ENCODE results near the gene FAT1.

Gene FAT1

DNA sequence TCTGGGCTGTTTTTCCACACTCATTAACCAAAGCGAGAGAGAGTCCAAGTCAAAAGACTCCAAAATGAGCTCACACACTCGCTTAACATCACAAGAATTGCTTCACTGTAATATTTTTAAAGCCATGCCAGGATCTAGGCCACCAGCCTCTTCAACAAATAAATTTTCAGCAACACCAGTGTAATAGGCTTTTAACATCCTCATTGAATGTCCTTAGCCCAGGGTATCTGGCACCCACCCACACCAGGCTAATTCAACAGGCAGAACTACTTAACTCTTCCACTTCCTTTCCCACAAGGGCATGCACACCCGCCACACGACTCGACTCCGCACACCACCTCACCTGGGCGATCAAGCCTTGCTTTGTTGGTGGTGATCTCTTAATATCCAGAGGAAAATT lies 34.2 kb downstream of the FAT1 start:
- DNase-seq (ENCODE audit: low read depth), result no peak
- no peak overlapping the region for H3K4me3 ChIP-seq (ENCODE audit: low read depth, low read length)
- TF ChIP-seq, protein P1, sequence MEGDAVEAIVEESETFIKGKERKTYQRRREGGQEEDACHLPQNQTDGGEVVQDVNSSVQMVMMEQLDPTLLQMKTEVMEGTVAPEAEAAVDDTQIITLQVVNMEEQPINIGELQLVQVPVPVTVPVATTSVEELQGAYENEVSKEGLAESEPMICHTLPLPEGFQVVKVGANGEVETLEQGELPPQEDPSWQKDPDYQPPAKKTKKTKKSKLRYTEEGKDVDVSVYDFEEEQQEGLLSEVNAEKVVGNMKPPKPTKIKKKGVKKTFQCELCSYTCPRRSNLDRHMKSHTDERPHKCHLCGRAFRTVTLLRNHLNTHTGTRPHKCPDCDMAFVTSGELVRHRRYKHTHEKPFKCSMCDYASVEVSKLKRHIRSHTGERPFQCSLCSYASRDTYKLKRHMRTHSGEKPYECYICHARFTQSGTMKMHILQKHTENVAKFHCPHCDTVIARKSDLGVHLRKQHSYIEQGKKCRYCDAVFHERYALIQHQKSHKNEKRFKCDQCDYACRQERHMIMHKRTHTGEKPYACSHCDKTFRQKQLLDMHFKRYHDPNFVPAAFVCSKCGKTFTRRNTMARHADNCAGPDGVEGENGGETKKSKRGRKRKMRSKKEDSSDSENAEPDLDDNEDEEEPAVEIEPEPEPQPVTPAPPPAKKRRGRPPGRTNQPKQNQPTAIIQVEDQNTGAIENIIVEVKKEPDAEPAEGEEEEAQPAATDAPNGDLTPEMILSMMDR (conservative IDR thresholded peaks at IDR 0.05; ENCODE audit: low read depth, low read length), result no peak

DNA sequence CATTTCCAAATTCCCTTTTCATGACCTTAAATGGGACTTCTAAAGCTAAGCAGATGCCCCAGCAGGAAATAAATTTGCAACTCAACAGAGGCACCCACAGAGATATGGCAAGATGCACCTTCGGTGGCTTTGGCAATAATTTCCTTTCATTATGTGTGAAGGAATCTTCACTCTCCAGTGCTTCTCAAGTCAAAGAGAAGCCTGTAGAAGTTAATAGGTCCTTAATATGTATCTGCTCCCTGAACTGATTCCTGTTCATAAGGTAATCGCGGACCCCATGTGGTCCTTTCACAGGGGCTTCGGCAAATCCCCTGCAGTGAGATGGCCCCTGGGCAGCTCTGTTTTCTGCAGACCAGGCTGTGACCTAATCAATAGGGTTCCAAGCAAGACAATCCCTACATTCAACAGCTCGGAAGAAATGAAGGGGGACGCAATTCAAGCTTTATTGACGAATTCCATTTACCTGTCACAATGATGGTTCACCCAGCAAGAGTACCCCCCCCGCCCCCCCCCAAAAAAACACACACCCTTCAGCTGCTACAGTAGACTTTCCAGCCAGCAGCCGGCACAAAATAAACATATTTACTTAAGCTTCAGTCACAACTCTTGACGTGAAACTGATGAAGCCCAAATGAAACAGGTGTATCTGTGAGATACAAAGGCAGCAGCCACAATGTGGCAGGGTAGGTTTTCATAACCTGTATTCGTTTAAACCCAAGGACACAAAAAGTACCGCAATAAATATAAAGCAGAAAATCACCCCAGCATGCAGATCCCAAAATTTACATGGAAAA lies 35.3 kb downstream of the FAT1 start:
- no peak overlapping the region for H3K4me3 ChIP-seq (ENCODE audit: low read depth, low read length)
- TF ChIP-seq, protein P1 (conservative IDR thresholded peaks at IDR 0.05; ENCODE audit: low read depth, low read length), result no peak

GRCh38 chr4:186687265-186687664 lies 36.4 kb downstream of the FAT1 start:
- H3K4me3 ChIP-seq (ENCODE audit: low read depth, low read length), result no peak overlapping the region
- TF ChIP-seq, protein P1 (conservative IDR thresholded peaks at IDR 0.05; ENCODE audit: low read depth, low read length), result no peak

More for the DNA sequence above, 35.3 kb downstream of the FAT1 start:
- no peak for DNase-seq (ENCODE audit: low read depth)

GRCh38 chr4:186685767-186686183 lies 37.9 kb downstream of the FAT1 start:
- no peak overlapping the region for H3K4me3 ChIP-seq (ENCODE audit: low read depth, low read length)
- peak; percentile 88 for DNase-seq (ENCODE audit: low read depth)
- TF ChIP-seq, protein P1 (conservative IDR thresholded peaks at IDR 0.05; ENCODE audit: low read depth, low read length), result no peak

More at GRCh38 chr4:186687265-186687664, 36.4 kb downstream of the FAT1 start:
- no peak for DNase-seq (ENCODE audit: low read depth)

- no peak overlapping the region for H3K4me3 ChIP-seq (ENCODE audit: low read depth, low read length)
- no peak for DNase-seq (ENCODE audit: low read depth)
- TF ChIP-seq, protein P1 (conservative IDR thresholded peaks at IDR 0.05; ENCODE audit: low read depth, low read length), result no peak
Observed at GRCh38 chr4:186684889-186685309, 38.8 kb downstream of the FAT1 start.

- DNase-seq (ENCODE audit: low read depth), result no peak
- no peak overlapping the region for H3K4me3 ChIP-seq (ENCODE audit: low read depth, low read length)
- TF ChIP-seq, protein P1 (conservative IDR thresholded peaks at IDR 0.05; ENCODE audit: low read depth, low read length), result no peak
Observed at GRCh38 chr4:186684220-186684619, 39.4 kb downstream of the FAT1 start.

GRCh38 chr4:186680641-186681040 lies 43.0 kb downstream of the FAT1 start:
- no peak overlapping the region for H3K4me3 ChIP-seq (ENCODE audit: low read depth, low read length)

More at GRCh38 chr4:186680641-186681040, 43.0 kb downstream of the FAT1 start:
- TF ChIP-seq, protein P1 (conservative IDR thresholded peaks at IDR 0.05; ENCODE audit: low read depth, low read length), result no peak
- DNase-seq (ENCODE audit: low read depth), result no peak

Data from choroid plexus epithelial cell (primary cell).